K562 (cell line): ENCODE results near the gene GABRB1. TPM values are rescaled to one million over a fixed set of nuclear protein-coding genes. Genes with fewer than 3 reads are reported as not detected.

Experiments used
- ATAC-seq: fragments of 200-7000 bp; cut with Tn5 transposase; 3 replicates; pipeline ENCODE4 v1.9.1; 2020; ENCODE audit warnings: moderate library complexity
- BruUV-seq: library from RNA; stranded (reverse); fragments of 400-500 nt; replicated peaks from 2 replicates; lab custom pipeline; 2021; lab: Mats Ljungman, UMichigan
- CTCF ChIA-PET: fragments of 300-600 bp; formaldehyde crosslinking; extraction: SDS; loops from one replicate; lab custom pipeline; 2021; ENCODE audit warnings: low intra/inter-chr PET ratio; lab: Yijun Ruan, JAX
- POLR2A ChIA-PET: fragments of 300-600, 350-650 bp; sonication (Branson Sonifier 250); formaldehyde crosslinking; extraction: SDS; loops from one replicate; lab custom pipeline; 2021; ENCODE audit warnings: antibody characterized with exemption, inconsistent platforms; lab: Yijun Ruan, JAX
- DNase-seq, 4 experiments: peaks; one replicate each; pipeline versions ENCODE4 v3.0.0 to v3.0.0-alpha.2; 2011 to 2018; ENCODE audit warnings: low spot score in 3 of 4, mixed read lengths in 3 of 4; ENCODE audit errors: extremely low read depth in 1 of 4
- FAIRE-seq: peaks from 2 replicates; lab custom pipeline; 2011; peaks lifted over from hg19 to GRCh38; lab: Jason Lieb, UNC
- H2AFZ ChIP-seq: 2 replicates; pipeline ENCODE4 v1.6.0; 2011; ENCODE audit warnings: low read depth, low read length, control low read depth, inconsistent platforms
- H3K27ac ChIP-seq: fragments of 200-600 bp; 3 replicates; pipeline ENCODE4 v1.8.0; 2011; ENCODE audit warnings: low read depth, mild to moderate bottlenecking, control low read depth, inconsistent platforms, low read length, moderate library complexity, mixed read lengths; ENCODE audit errors: extremely low read depth
- H3K27me3 ChIP-seq, 2 experiments: fragments of 300-600 bp in 1 of 2; 2 replicates in 1 of 2; 3 replicates in 1 of 2; pipeline versions ENCODE4 v1.6.0 to v1.8.0; 2011; ENCODE audit warnings: inconsistent platforms in 2 of 2, low read length in 2 of 2, mild to moderate bottlenecking in 1 of 2, mixed read lengths in 1 of 2, moderate library complexity in 1 of 2; ENCODE audit not compliant: control insufficient read depth in 2 of 2, insufficient read depth in 2 of 2
- H3K36me3 ChIP-seq: fragments of 300-600 bp; 3 replicates; pipeline ENCODE4 v1.8.0; 2011; ENCODE audit warnings: mild to moderate bottlenecking, low read length, inconsistent platforms; ENCODE audit not compliant: control insufficient read depth, insufficient read depth
- H3K4me1 ChIP-seq, 2 experiments: fragments of 200-600 bp in 1 of 2; replicated peaks in 1 of 2; 2 replicates in 1 of 2; 3 replicates in 1 of 2; pipeline versions ENCODE4 v1.5.1 to v1.8.0; 2011; ENCODE audit warnings: inconsistent platforms in 2 of 2, low read length in 2 of 2, mild to moderate bottlenecking in 1 of 2, mixed read lengths in 1 of 2, moderate library complexity in 1 of 2; ENCODE audit not compliant: control insufficient read depth in 2 of 2, insufficient read depth in 2 of 2
- H3K4me2 ChIP-seq: 2 replicates; pipeline ENCODE4 v1.6.1; 2011; ENCODE audit warnings: low read length, control low read depth, inconsistent platforms, mixed read lengths; ENCODE audit not compliant: insufficient read depth
- H3K4me3 ChIP-seq: fragments of 200-600 bp; sonication (generic), shearing (Covaris generic); 2 replicates; pipeline ENCODE4 v1.5.1; 2016; ENCODE audit warnings: control low read depth, inconsistent platforms
- H3K79me2 ChIP-seq: fragments of 200-600 bp; 3 replicates; pipeline ENCODE4 v1.8.0; 2011; ENCODE audit warnings: low read length, inconsistent platforms; ENCODE audit not compliant: control insufficient read depth, insufficient read depth
- H3K9ac ChIP-seq, 2 experiments: 2 replicates each; pipeline versions ENCODE4 v1.6.0 to v1.6.1; 2011; ENCODE audit warnings: low read depth in 2 of 2, low read length in 2 of 2, control low read depth in 1 of 2, inconsistent platforms in 1 of 2, mild to moderate bottlenecking in 1 of 2, mixed read lengths in 1 of 2; ENCODE audit not compliant: insufficient read depth in 1 of 2
- H3K9me1 ChIP-seq: one replicate; pipeline ENCODE4 v1.6.0; 2011; ENCODE audit warnings: inconsistent platforms, mild to moderate bottlenecking, low read length, moderate library complexity; ENCODE audit not compliant: control insufficient read depth, insufficient read depth
- H3K9me3 ChIP-seq: replicated peaks from 2 replicates; pipeline ENCODE4 v1.5.1; 2011; ENCODE audit warnings: low read depth, low read length, inconsistent platforms; ENCODE audit not compliant: control insufficient read depth, insufficient read depth
- H4K20me1 ChIP-seq: replicated peaks from 2 replicates; pipeline ENCODE4 v1.6.1; 2011; ENCODE audit warnings: low read length, inconsistent platforms, mixed read lengths; ENCODE audit not compliant: control insufficient read depth, insufficient read depth
- BACH1 ChIP-seq: fragments of 200-800 bp; sonication (Bioruptor generic); IDR thresholded peaks from 2 replicates; pipeline ENCODE4 v1.6.1; 2016; ENCODE audit warnings: missing genetic modification characterization, missing compliant biosample characterization
- CBX3 ChIP-seq, 2 experiments: IDR thresholded peaks; 1 replicate in 1 of 2; 2 replicates in 1 of 2; pipeline ENCODE4 v1.6.1; 2012; ENCODE audit warnings: inconsistent platforms in 2 of 2, low read length in 2 of 2, borderline replicate concordance in 1 of 2, control low read depth in 1 of 2
- CEBPG ChIP-seq, 3 experiments: fragments of 200-800 bp in 1 of 3; sonication (Bioruptor generic) in 1 of 3; sonication (generic) in 1 of 3; formaldehyde crosslinking in 1 of 3; IDR thresholded peaks in 2 of 3; conservative IDR thresholded peaks in 1 of 3; 2 replicates each; pipeline versions ENCODE4 v1.6.1 to v1.8.0; 2016 to 2022; ENCODE audit warnings: missing compliant biosample characterization in 2 of 3, missing genetic modification characterization in 2 of 3, mild to moderate bottlenecking in 1 of 3, missing genetic modification reagents in 1 of 3
- E2F3 ChIP-seq: fragments of 250-450 bp; sonication (Bioruptor Pico); IDR thresholded peaks from 2 replicates; pipeline ENCODE4 v1.4.0; 2020; ENCODE audit warnings: mild to moderate bottlenecking
- E2F4 ChIP-seq: sonication (generic); formaldehyde crosslinking; IDR thresholded peaks from 2 replicates; pipeline ENCODE4 v1.8.0; 2022; ENCODE audit warnings: mild to moderate bottlenecking, low read depth, missing genetic modification reagents
- EZH2 ChIP-seq: IDR thresholded peaks from 2 replicates; pipeline ENCODE4 v1.6.1; 2012; ENCODE audit warnings: low read depth, mild to moderate bottlenecking, inconsistent platforms, low read length, borderline replicate concordance
- FUS ChIP-seq: fragments of 200-400 bp; formaldehyde crosslinking; optimal IDR thresholded peaks from 2 replicates; pipeline ENCODE3; 2017; ENCODE audit warnings: low read depth, low read length
- KAT7 ChIP-seq: sonication (generic); formaldehyde crosslinking; IDR thresholded peaks from 2 replicates; pipeline ENCODE4 v1.8.0; 2022; ENCODE audit warnings: missing genetic modification reagents, mild to moderate bottlenecking, borderline replicate concordance
- MNT ChIP-seq, 2 experiments: fragments of 450-650 bp; conservative IDR thresholded peaks; 2 replicates each; pipeline ENCODE4 v1.6.1; 2017; ENCODE audit warnings: mild to moderate bottlenecking in 2 of 2, moderate library complexity in 2 of 2
- MYBL2 ChIP-seq, 2 experiments: fragments of 450-650 bp in 1 of 2; sonication (generic) in 1 of 2; formaldehyde crosslinking in 1 of 2; IDR thresholded peaks; 2 replicates each; pipeline versions ENCODE4 v1.6.1 to v1.8.1; 2017 to 2022; ENCODE audit warnings: borderline replicate concordance in 1 of 2, inconsistent platforms in 1 of 2, low read depth in 1 of 2, mild to moderate bottlenecking in 1 of 2, missing genetic modification reagents in 1 of 2, moderate library complexity in 1 of 2
- SMAD3 ChIP-seq: fragments of 450-650 bp; formaldehyde crosslinking; conservative IDR thresholded peaks from 2 replicates; pipeline ENCODE4 v1.4.0; 2020; ENCODE audit warnings: mild to moderate bottlenecking
- SMARCA5 ChIP-seq: fragments of 450-650 bp; IDR thresholded peaks from 2 replicates; pipeline ENCODE4 v1.6.1; 2016
- SMARCC2 ChIP-seq: fragments of 450-650 bp; IDR thresholded peaks from 2 replicates; pipeline ENCODE4 v1.6.1; 2017; ENCODE audit warnings: antibody characterized with exemption, moderate library complexity, mild to moderate bottlenecking, low read depth
- SNRNP70 ChIP-seq: fragments of 200-400 bp; formaldehyde crosslinking; optimal IDR thresholded peaks from 2 replicates; pipeline ENCODE3; 2017; ENCODE audit warnings: low read depth, low read length
- SRSF1 ChIP-seq: fragments of 200-400 bp; formaldehyde crosslinking; IDR thresholded peaks from 2 replicates; pipeline ENCODE4 v1.6.1; 2017; ENCODE audit warnings: mild to moderate bottlenecking, low read depth, low read length, moderate library complexity
- SRSF3 ChIP-seq: fragments of 200-400 bp; formaldehyde crosslinking; IDR thresholded peaks from 2 replicates; pipeline ENCODE4 v1.6.1; 2016; ENCODE audit warnings: mild to moderate bottlenecking, low read length, moderate library complexity; ENCODE audit not compliant: insufficient read depth
- U2AF2 ChIP-seq: fragments of 200-400 bp; formaldehyde crosslinking; optimal IDR thresholded peaks from 2 replicates; pipeline ENCODE3; 2017; ENCODE audit warnings: low read depth, mild to moderate bottlenecking, low read length
- ZNF347 ChIP-seq: fragments of 450-650 bp; formaldehyde crosslinking; IDR thresholded peaks from 2 replicates; pipeline ENCODE4 v1.4.0; 2020; ENCODE audit warnings: low read depth, mild to moderate bottlenecking, moderate library complexity
- WGBS: fragments of 100-300 bp; shearing (Covaris generic); methylation state at CpG from one replicate; pipeline ENCODE4 v1.1.6; 2016; ENCODE audit warnings: low coverage, mixed read lengths; ENCODE audit not compliant: insufficient coverage; ENCODE audit errors: missing lambda C conversion rate; 5-methylcytosine and 5-hydroxymethylcytosine counted together
- in situ Hi-C: fragments of 300-500 bp; cut with MboI; formaldehyde crosslinking; loops from 4 replicates; pipeline ENCODE4 v1.15.0; 2018; ENCODE audit warnings: inconsistent platforms, mixed read lengths
- intact Hi-C: fragments of 100-400 bp; cut with micrococcal nuclease; formaldehyde crosslinking; loops from 2 replicates; pipeline ENCODE4 v1.14.2; 2022
- polyA plus RNA-seq, 8 experiments: library from polyadenylated mRNA; depleted of rRNA in 4 of 8; stranded (reverse) in 5 of 8; unstranded in 3 of 8; fragments of >200 nt; fragmentation: Nextera tagmentation in 2 of 8; fragmentation: Illumina TruSeq in 1 of 8; extraction: Ambion mirVana in 2 of 8; extraction: Trizol in 1 of 8; gene quantifications; 2 replicates each; pipeline versions ENCODE4 v1.2.1 to v1.2.3, GENCODE V29; 2011 to 2014; ENCODE audit warnings: inconsistent platforms in 1 of 8, missing spikeins in 1 of 8
- total RNA-seq, 7 experiments: library from RNA; depleted of rRNA in 6 of 7; stranded (reverse); fragments of >200 nt in 6 of 7; fragmentation: Illumina TruSeq in 2 of 7; extraction: Trizol in 2 of 7; gene quantifications; 2 replicates each; pipeline versions ENCODE4 v1.2.1 to v1.2.3, GENCODE V29; 2011 to 2021; ENCODE audit warnings: low replicate concordance in 1 of 7

GABRB1 gene
- total and polyA plus RNA-seq, 9 of the 15 experiments (the other 6 are each of a cell fraction or from before 2014, with no cell fraction given): not detected

- TF ChIP-seq FUS (no peak), SRSF1 (no peak), BACH1 (no peak), MNT (conservative IDR thresholded peaks at IDR 0.05) (no peak), CBX3 (IDR thresholded peaks at IDR 0.05; ENCODE audit: borderline replicate concordance in 1 of 2, low read length in 2 of 2) (no peak), ZNF347 (CRISPR knock-in tag) (no peak), EZH2 (no peak)
Measured at GRCh38 chr4:47342796-47343195, 311.4 kb downstream of the GABRB1 start (continued).

- Histone ChIP-seq H2AFZ (no peak overlapping the region), H3K4me2 (no peak overlapping the region), H3K4me1 (no peaks in the 10 kb centered on the region), H3K9me1 (no peaks in the 10 kb centered on the region), H4K20me1 (no peaks in the 10 kb centered on the region), H3K9ac (no peak overlapping the region), H3K4me3 (no peak overlapping the region), H3K27ac (no peak overlapping the region), H3K27me3 (no peaks in the 10 kb centered on the region), H3K79me2 (no peaks in the 10 kb centered on the region), H3K9me3 (no peaks in the 10 kb centered on the region), H3K36me3 (no peaks in the 10 kb centered on the region)
- in situ Hi-C loops: no loop called here
- no peak for DNase-seq
- BruUV-seq: no TSS peak
- POLR2A ChIA-PET: no interaction called here
- intact Hi-C loops: no loop called here
- no peak for FAIRE-seq
- WGBS: 0% methylated on average over 4 of the region's 4 CpGs
- no peak for ATAC-seq
- CTCF ChIA-PET: no interaction called here
- no peak for TF ChIP-seq SMARCA5
- no peak for TF ChIP-seq KAT7
- no peak for TF ChIP-seq SRSF3
- no peak for TF ChIP-seq U2AF2
- no peak for TF ChIP-seq CEBPG (CRISPR knock-in tag; IDR thresholded peaks at IDR 0.05)
- no peak for TF ChIP-seq CEBPG (tag; conservative IDR thresholded peaks at IDR 0.05 in 1 of 2, IDR thresholded peaks at IDR 0.05 in 1 of 2)
- no peak for TF ChIP-seq MYBL2 (IDR thresholded peaks at IDR 0.05; ENCODE audit: low read depth)
- no peak for TF ChIP-seq MYBL2 (CRISPR knock-in tag; IDR thresholded peaks at IDR 0.05; ENCODE audit: borderline replicate concordance)
- no peak for TF ChIP-seq E2F3 (CRISPR knock-in tag)
- TF ChIP-seq FUS: no peak
- TF ChIP-seq SMAD3: no peak
- no peak for TF ChIP-seq SNRNP70
- no peak for TF ChIP-seq SMARCC2
- no peak for TF ChIP-seq E2F4 (CRISPR knock-in tag)
Measured at GRCh38 chr4:47349326-47349725, 318.0 kb downstream of the GABRB1 start.
